GM23338 (cell line): ENCODE data around the gene DRC1. TPM values are rescaled to one million over a fixed set of nuclear protein-coding genes. Genes with fewer than 3 reads are reported as not detected.

Experiments used
- ATAC-seq: fragments of 200-7000 bp; cut with Tn5 transposase; 3 replicates; pipeline ENCODE4 v1.9.1; 2020
- DNase-seq: peaks from one replicate; pipeline ENCODE4 v3.0.0-alpha.2; 2015; ENCODE audit warnings: low spot score
- H2AFZ ChIP-seq: fragments of 200-600 bp; sonication (generic); 2 replicates; pipeline ENCODE4 v1.8.0; 2016; ENCODE audit warnings: antibody characterized with exemption, mild to moderate bottlenecking, moderate library complexity
- H3F3A ChIP-seq: fragments of 200-600 bp; sonication (generic); replicated peaks from 2 replicates; pipeline ENCODE4 v1.8.0; 2017; ENCODE audit warnings: antibody characterized with exemption, mixed run types, low read depth
- H3K27ac ChIP-seq: fragments of 200-600 bp; sonication (generic); 2 replicates; pipeline ENCODE4 v1.6.1; 2016; ENCODE audit warnings: low read depth
- H3K27me3 ChIP-seq: fragments of 200-600 bp; sonication (generic); 2 replicates; pipeline ENCODE4 v1.8.0; 2016; ENCODE audit warnings: mild to moderate bottlenecking, mixed run types, moderate library complexity; ENCODE audit not compliant: insufficient read depth
- H3K36me3 ChIP-seq: fragments of 200-600 bp; sonication (generic); 2 replicates; pipeline ENCODE4 v1.8.0; 2016; ENCODE audit warnings: mild to moderate bottlenecking; ENCODE audit not compliant: insufficient read depth
- H3K4me1 ChIP-seq: fragments of 200-600 bp; sonication (generic); 2 replicates; pipeline ENCODE4 v1.8.0; 2016; ENCODE audit warnings: mild to moderate bottlenecking, moderate library complexity; ENCODE audit not compliant: insufficient read depth
- H3K4me2 ChIP-seq: fragments of 200-600 bp; sonication (generic); 2 replicates; pipeline ENCODE4 v1.7.1; 2017; ENCODE audit warnings: mixed run types
- H3K4me3 ChIP-seq: fragments of 200-600 bp; sonication (generic); 2 replicates; pipeline ENCODE4 v1.6.1; 2016; ENCODE audit warnings: mixed run types
- H3K79me2 ChIP-seq: fragments of 200-600 bp; sonication (generic); replicated peaks from 2 replicates; pipeline ENCODE4 v1.8.0; 2017; ENCODE audit warnings: mild to moderate bottlenecking; ENCODE audit not compliant: insufficient read depth
- H3K9me2 ChIP-seq: fragments of 200-600 bp; sonication (generic); 2 replicates; pipeline ENCODE4 v1.8.0; 2017; ENCODE audit not compliant: insufficient read depth
- H4K20me1 ChIP-seq: fragments of 200-600 bp; sonication (generic); replicated peaks from 2 replicates; pipeline ENCODE4 v1.8.0; 2017; ENCODE audit warnings: mild to moderate bottlenecking; ENCODE audit not compliant: insufficient read depth
- H3K27ac Mint-ChIP-seq: 2 replicates; pipeline ENCODE4 v1.8.0; 2020; ENCODE audit warnings: inconsistent platforms, mild to moderate bottlenecking, moderate library complexity, mixed read lengths
- H3K27me3 Mint-ChIP-seq: 3 replicates; pipeline ENCODE4 v1.8.0; 2022; ENCODE audit warnings: low read depth, mild to moderate bottlenecking, moderate library complexity, mixed read lengths, inconsistent platforms; ENCODE audit not compliant: insufficient read depth, poor library complexity
- H3K36me3 Mint-ChIP-seq: 3 replicates; pipeline ENCODE4 v1.8.0; 2021; ENCODE audit warnings: low read depth, mild to moderate bottlenecking, inconsistent platforms, moderate library complexity, mixed read lengths
- H3K4me1 Mint-ChIP-seq: 3 replicates; pipeline ENCODE4 v1.8.0; 2020; ENCODE audit warnings: mild to moderate bottlenecking, inconsistent platforms, mixed read lengths
- H3K4me3 Mint-ChIP-seq: 3 replicates; pipeline ENCODE4 v1.8.0; 2021; ENCODE audit warnings: moderate library complexity, mild to moderate bottlenecking, inconsistent platforms, mixed read lengths
- H3K9me3 Mint-ChIP-seq: 3 replicates; pipeline ENCODE4 v1.8.0; 2020; ENCODE audit warnings: moderate library complexity, mild to moderate bottlenecking, inconsistent platforms, mixed read lengths
- CREB1 ChIP-seq: fragments of 250-450 bp; sonication (Bioruptor Pico); IDR thresholded peaks from 2 replicates; pipeline ENCODE4 v1.5.0; 2020; ENCODE audit warnings: low read depth, mild to moderate bottlenecking, moderate library complexity
- EZH2phosphoT487 ChIP-seq: fragments of 200-600 bp; sonication (generic); IDR thresholded peaks from one replicate; pipeline ENCODE4 v1.8.1; 2018; ENCODE audit warnings: antibody characterized with exemption; ENCODE audit not compliant: unreplicated experiment
- JUNB ChIP-seq: IDR thresholded peaks from one replicate; pipeline ENCODE4 v1.6.1; 2016; ENCODE audit warnings: antibody characterized with exemption; ENCODE audit not compliant: unreplicated experiment
- STAT1 ChIP-seq: IDR thresholded peaks from one replicate; pipeline ENCODE4 v1.6.1; 2016; ENCODE audit warnings: antibody characterized with exemption; ENCODE audit not compliant: unreplicated experiment
- ZNF114 ChIP-seq: fragments of 250-450 bp; sonication (Bioruptor Pico); IDR thresholded peaks from 2 replicates; pipeline ENCODE4 v1.5.0; 2020; ENCODE audit warnings: mild to moderate bottlenecking, moderate library complexity
- ZNF331 ChIP-seq: fragments of 250-450 bp; sonication (Bioruptor Pico); IDR thresholded peaks from 2 replicates; pipeline ENCODE4 v1.5.0; 2020; ENCODE audit warnings: low read depth, mild to moderate bottlenecking, moderate library complexity
- ZNF462 ChIP-seq: fragments of 250-450 bp; sonication (Bioruptor Pico); IDR thresholded peaks from 2 replicates; pipeline ENCODE4 v1.5.0; 2020; ENCODE audit warnings: mild to moderate bottlenecking, moderate library complexity
- polyA plus RNA-seq: library from polyadenylated mRNA; unstranded; fragments of >200 nt; fragmentation: Nextera tagmentation; extraction: Ambion mirVana; gene quantifications from 2 replicates; pipeline ENCODE4 v1.2.1, GENCODE V29; 2016
- total RNA-seq: library from RNA; depleted of rRNA; stranded (reverse); fragments of >200 nt; shearing (Covaris generic); gene quantifications from 2 replicates; pipeline ENCODE4 v1.2.3, GENCODE V29; 2014

The DRC1 gene
- total and polyA plus RNA-seq, 2 experiments from 2014 or later = 0.45 TPM; not detected in 1

- Histone ChIP-seq H3K4me2 (no peak overlapping the region), H3F3A (no peaks in the 10 kb centered on the region), H3K4me3 (no peak overlapping the region), H4K20me1 (no peaks in the 10 kb centered on the region; the same call in 1 of the 2 replicates), H2AFZ (no peak overlapping the region), H3K27ac (no peak overlapping the region), H3K36me3 (no peaks in the 10 kb centered on the region), H3K4me1 (no peaks in the 10 kb centered on the region), H3K79me2 (no peaks in the 10 kb centered on the region), H3K9me2 (no peaks in the 10 kb centered on the region), H3K27me3 (no peaks in the 10 kb centered on the region)
- H3K9me3 Mint-ChIP-seq = no peaks in the 10 kb centered on the region; the same call in 1 of the 3 replicates
- H3K4me3 Mint-ChIP-seq = no peak overlapping the region
- no peak overlapping the region for H3K27ac Mint-ChIP-seq
- no peak for ATAC-seq
- peaks cover 16% of the 10 kb centered on the region for H3K4me1 Mint-ChIP-seq
- peaks cover 11% of the 10 kb centered on the region for H3K27me3 Mint-ChIP-seq
- TF ChIP-seq STAT1 (no peak), ZNF114 (CRISPR knock-in tag) (no peak), EZH2phosphoT487 (no peak), ZNF462 (no peak), JUNB (no peak), CREB1 (CRISPR knock-in tag) (no peak), ZNF331 (no peak)
- no peaks in the 10 kb centered on the region for H3K36me3 Mint-ChIP-seq
- no peak for DNase-seq
Measured at GRCh38 chr2:26465981-26466471, 64.3 kb downstream of the DRC1 start.
